GM12874 (cell line): Measurements from ENCODE around the gene ARID1B.

Experiments used
- TF ChIP-seq, protein P1 (sequence below): IDR thresholded peaks from 2 replicates; pipeline ENCODE4 v1.5.1; 2011; ENCODE audit warnings: low read depth, mild to moderate bottlenecking, control low read depth, low read length, moderate library complexity; ENCODE audit not compliant: insufficient read depth

Gene ARID1B

GRCh38 chr6:156884306-156884705 is 107.1 kb downstream of the ARID1B start:
- TF ChIP-seq, protein P1, sequence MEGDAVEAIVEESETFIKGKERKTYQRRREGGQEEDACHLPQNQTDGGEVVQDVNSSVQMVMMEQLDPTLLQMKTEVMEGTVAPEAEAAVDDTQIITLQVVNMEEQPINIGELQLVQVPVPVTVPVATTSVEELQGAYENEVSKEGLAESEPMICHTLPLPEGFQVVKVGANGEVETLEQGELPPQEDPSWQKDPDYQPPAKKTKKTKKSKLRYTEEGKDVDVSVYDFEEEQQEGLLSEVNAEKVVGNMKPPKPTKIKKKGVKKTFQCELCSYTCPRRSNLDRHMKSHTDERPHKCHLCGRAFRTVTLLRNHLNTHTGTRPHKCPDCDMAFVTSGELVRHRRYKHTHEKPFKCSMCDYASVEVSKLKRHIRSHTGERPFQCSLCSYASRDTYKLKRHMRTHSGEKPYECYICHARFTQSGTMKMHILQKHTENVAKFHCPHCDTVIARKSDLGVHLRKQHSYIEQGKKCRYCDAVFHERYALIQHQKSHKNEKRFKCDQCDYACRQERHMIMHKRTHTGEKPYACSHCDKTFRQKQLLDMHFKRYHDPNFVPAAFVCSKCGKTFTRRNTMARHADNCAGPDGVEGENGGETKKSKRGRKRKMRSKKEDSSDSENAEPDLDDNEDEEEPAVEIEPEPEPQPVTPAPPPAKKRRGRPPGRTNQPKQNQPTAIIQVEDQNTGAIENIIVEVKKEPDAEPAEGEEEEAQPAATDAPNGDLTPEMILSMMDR = no peak

- TF ChIP-seq, protein P1 = no peak
These were observed 108.4 kb downstream of the ARID1B start for GRCh38 chr6:156885562-156885961.

GRCh38 chr6:156886409-156886808 is 109.2 kb downstream of the ARID1B start:
- TF ChIP-seq, protein P1 = no peak

- TF ChIP-seq, protein P1 = no peak
These were observed 110.6 kb downstream of the ARID1B start for GRCh38 chr6:156887623-156888269.

DNA sequence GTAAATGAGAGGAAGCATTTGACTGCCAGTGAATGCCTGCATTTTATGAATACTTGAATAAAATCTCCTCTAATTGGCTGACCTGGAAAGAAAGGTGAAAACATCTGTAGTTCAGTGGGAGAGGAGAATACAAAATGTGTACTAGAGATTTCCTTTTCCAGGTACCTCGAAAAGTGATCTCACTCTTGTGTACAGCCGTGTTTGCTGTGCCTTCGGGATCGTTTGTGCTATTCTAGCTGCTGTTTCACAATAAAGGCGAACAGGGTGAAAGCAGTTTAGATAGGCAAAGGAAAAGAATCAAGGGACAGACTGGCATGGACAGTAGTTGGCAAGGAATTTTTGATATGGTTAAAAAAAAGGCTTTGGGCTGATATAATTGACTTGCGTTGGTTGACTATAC is 112.3 kb downstream of the ARID1B start:
- TF ChIP-seq, protein P1 = no peak

DNA sequence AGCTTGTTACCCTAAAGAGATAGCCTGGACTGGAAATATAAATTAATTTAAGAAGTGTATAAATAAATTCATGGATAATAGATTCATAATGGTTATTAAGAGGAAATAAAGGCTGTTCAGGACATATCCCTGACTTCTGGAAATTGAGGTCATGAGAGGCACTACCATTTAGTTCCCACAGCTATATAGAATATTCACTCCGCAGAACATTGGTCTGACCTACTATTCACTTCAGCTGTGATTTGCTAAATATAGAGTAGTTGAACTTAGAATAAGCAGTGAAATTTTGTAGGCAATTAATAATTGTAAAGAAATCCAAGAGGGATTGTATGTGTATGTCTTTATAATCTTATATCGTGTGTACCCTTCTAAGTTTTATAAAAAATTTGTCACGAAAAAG is 112.8 kb downstream of the ARID1B start:
- TF ChIP-seq, protein P1 = no peak

DNA sequence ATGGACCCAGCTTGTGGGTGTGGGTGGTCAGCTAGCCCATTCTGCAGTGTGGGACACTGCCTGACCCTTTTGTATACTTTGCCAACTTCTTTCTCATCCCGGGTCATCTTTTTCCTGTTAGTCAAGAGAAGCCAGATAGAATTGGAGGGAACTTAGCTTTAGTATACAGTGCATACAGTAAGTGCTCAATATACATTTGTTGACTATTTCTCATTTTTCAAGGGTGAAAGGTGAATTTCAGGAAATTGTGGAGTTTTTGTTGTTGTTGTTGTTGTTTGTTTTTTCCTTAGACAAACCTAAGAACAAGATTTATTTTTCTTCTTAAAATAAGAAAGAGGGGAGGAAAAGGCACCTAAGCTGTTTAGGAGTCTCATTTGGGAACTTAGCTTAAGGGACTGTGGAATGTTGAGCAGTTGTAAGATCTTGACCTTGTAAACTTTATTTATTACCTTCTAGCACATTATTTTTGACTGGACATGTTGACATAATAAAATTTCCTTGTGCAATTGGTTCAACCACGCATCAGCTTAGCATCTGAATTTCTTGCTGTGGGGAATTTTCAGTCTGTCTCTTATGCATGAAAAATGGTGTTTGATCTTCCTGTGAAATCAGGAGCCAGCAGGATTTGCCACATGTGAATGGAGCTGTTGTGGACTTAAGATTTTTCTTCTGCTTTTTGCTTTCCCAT is 113.6 kb downstream of the ARID1B start:
- TF ChIP-seq, protein P1 = no peak
